GM21737 (cell line): ENCODE measurements around the gene THRAP3.
"Not testable (repeated sequence)": the region's sequence is repeated elsewhere in the genome, so short reads cannot be mapped to it uniquely, and the experiment has no call there.

Experiments used
- ATAC-seq: cut with Tn5 transposase; IDR thresholded peaks from one replicate; pipeline ENCODE4 v1.9.1; 2021; ENCODE audit warnings: mild to moderate bottlenecking, moderate library complexity; ENCODE audit not compliant: unreplicated experiment

THRAP3 gene

DNA sequence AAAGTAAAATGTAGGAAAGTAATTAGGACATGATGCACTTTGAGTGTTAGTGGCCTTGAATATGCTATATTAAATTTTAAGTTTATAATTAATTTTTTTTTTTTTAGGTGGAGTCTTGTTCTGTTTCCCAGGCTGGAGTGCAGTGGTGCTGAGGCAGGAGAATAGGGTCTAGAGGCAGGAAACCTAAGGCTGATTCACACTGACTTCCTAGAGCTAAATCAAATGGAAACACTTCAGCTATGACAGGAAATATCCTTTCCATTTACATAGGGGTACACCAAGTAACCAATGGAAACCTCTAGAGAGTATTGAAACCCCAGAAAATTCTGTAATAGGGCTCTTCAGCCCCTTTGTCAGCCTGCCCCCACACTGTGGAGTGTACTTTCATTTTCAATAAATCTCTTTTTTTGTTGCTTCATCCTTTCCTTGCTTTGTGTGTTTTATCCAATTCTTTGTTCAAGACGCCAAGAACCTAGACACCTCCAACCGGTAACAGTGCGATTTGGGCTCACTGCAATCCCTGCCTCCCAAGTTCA, 17.9 kb upstream of the THRAP3 start:
- ATAC-seq: no peak

DNA sequence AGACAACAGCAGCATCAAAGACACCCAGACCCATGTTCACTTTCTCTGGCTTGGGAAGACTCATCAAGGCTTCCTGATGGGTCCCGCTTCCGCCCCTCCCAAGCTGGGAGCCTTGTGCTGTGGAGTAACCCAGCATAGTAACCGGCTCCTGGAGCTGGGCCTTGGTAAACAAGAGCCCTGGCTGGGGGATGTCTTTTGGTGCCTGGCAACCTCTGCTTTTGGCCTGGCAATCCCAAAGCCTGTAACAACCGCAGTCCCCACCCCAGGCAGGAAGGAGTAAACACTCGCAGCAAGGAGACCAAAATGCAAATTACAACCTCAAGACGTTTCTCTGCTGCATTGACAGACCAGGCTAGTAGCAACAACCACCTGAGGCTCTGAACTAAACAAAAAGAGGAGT, 16.9 kb upstream of the THRAP3 start:
- no peak for ATAC-seq

DNA sequence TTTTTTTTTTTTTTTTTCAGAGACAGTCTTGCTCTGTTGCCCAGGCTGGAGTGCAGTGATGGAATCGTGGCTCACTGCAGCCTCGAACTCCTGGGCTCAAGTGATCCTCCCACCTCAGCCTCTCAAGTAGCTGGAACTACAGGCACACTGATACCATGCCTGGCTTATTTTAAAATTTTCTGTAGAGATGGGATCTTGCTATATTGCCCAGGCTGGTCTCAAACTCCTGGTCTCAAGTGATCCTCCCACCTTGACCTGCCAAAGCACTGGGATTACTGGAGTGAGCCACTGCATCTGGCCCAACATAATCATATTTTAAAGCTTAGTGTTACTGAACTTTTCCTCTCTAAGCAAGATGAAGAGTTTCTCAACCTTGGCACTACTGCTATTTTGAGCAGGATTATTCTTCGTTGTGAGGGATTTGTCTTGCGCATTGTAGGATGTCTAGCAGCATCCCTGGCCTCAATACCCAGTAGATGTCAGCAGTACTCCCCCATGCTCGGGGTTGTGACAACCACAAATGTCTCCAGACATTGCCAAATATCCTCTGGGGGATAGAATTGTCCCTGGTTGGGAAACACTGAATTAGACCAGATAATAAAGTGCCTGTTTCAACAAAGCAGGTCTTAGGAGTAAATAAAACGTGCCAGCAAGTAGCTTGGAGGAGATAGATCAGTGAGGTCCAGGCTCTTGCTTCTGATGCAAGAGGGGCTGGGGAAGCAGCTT, 15.1 kb upstream of the THRAP3 start:
- no peak for ATAC-seq

DNA sequence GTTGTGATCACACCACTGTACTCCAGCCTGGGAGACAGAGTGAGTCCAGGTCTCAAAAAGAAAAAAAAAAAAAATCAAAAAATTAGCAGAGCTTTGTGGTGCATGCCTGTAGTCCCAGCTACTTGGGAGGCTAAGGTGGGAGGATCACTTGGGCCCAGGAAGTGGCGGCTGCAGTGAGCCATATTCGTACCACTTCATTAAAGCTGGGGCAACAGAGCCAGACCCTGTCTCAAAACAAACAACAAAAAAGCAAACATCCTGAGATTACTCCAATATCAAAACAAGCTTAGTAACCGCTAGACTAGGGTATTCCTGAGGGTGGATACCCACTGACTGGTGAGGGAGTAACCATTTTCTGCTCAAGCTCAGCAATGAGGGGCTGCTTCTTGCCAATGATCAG, 12.9 kb upstream of the THRAP3 start:
- no peak for ATAC-seq

DNA sequence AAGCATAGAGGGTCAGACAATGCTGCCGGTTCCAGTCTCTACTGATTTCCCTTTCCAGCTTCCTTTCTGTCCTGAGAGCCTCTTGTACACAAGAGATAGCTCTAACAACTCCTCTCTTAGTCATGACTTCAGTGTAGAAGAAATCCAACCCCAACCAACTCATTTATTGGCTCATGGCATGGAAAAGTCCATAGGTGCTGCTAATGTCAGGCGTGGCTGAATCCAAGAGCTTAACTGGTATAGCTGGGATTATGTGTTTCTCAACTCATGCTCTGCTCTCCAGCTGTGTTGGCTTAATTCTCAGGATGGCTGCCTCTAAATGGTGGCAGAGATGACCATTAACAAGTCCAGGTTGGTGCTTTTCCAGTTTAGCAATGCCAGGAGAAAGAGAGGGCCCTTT, 12.4 kb upstream of the THRAP3 start:
- no peak for ATAC-seq

DNA sequence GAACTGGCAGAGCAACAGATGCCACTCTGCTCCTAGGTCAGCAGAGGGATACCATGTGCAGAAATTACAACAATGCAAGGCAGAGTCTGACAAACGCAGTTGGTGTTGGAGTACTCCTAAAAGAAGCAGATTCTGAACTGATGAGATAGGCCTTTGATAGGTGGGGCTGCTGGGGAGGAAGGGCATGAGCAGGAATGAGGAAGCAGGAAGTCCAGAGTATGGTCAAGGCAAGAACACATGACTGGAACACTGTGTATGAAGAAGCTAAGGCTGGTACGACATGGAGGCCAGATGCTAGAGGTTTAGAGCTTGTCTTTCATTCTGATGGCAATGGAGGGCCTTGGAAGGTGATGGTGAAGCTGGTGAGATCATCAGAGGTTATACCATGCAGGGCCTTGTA, 11.5 kb upstream of the THRAP3 start:
- ATAC-seq: no peak

DNA sequence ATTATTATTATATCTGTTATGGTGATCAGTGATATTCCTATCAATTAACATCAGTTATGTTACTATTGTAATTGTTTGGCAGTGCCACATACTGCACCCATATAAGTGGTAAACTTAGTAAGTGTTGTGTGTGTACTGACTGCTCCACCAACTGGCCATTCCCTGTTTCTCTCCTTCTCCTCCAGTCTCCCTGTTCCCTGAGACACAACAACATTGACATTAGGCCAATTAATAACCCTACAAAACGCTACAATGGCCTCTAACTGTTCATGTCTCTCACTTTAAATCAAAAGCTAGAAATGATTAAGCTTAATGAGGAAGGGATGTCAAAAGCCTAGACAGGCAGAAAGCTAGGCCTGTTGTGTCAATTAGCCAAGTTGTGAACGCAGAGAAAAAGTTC, 6.6 kb upstream of the THRAP3 start:
- ATAC-seq: no peak

DNA sequence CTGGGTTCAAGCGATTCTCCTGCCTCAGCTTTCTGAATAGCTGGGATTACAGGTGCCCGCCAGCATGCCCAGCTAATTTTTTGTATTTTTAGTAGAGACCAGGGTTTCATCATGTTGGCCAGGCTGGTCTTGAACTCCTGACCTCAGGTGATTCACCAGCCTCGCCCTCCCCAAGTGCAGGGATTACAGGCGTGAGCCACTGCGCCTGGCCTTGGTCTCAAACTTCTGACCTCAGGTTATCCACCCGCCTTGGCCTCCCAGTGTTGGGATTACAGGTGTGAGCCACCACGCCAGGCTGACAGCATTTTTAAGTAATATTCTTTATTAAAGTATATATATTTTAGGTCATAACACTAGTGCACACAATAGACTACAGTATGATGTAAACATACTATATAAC, 2.3 kb upstream of the THRAP3 start:
- ATAC-seq: not testable (repeated sequence)

DNA sequence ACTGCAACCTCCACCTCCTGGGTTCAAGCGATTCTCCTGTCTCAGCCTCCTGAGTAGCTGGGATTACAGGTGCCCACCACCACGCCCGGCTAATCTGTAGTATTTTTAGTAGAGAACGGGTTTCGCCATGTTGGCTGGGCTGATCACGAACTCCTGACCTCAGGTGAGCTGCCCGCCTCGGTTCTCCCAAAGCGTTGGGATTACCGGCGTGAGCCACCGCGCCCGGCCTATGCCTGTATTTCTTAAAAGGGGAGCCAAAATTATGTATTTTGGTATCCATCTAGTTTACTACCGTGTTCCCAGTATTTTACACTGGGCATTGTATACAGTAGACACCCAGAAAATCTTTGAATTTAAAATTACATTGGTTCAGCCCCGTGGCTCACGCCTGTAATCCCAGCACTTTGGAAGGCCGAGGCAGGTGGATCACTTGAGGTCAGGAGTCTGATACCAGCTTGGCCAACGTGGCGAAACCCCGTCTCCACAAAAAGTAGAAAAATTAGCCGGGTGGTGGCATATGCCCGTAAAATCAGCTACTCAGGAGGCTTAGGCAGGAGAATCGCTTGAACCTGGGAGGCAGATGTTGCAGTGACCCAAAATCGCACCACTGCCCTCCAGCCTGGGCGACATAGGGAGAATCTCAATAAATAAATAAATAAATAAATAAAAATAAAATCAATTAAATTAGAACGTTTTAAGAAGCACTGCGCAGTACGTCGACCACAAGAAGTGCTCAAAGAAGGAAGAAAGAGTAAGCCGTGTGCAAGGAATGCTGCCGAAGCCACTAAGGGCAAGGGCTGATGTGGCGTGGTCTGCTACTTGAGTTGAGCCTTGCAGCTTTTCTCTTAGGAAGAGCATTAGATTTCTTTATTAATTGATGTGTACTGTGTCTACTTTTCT, 1.5 kb upstream of the THRAP3 start:
- no peak for ATAC-seq

DNA sequence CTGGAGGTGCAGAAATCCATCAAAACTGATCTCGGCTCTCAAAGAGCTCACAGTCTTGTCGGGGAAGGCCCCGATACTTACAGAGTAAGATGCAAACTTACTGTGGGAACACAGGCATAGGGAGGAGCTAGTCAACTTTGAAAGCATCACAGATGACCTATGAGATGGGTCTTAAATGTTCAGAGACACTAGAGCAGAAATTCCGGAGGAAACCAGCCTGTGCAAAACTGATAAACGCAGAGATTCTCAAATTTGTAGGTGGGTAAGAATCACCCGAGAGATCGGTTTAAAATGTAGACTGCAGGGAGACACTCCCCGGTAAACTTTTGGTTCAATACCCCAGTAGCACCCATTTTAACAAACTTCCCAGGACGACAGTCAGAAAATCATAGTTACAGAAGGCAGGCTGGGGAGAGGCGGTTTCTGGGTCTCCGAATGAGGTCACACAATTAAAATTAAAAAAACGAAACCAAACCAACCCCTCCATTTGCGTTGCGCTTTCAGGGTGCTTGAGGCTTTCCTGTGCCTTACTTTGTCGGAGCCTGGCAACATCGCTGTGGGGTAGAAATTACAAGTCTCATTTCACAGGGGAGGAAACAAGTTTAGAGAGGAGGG, 755 bp upstream of the THRAP3 start:
- peak; percentile 9 for ATAC-seq

DNA sequence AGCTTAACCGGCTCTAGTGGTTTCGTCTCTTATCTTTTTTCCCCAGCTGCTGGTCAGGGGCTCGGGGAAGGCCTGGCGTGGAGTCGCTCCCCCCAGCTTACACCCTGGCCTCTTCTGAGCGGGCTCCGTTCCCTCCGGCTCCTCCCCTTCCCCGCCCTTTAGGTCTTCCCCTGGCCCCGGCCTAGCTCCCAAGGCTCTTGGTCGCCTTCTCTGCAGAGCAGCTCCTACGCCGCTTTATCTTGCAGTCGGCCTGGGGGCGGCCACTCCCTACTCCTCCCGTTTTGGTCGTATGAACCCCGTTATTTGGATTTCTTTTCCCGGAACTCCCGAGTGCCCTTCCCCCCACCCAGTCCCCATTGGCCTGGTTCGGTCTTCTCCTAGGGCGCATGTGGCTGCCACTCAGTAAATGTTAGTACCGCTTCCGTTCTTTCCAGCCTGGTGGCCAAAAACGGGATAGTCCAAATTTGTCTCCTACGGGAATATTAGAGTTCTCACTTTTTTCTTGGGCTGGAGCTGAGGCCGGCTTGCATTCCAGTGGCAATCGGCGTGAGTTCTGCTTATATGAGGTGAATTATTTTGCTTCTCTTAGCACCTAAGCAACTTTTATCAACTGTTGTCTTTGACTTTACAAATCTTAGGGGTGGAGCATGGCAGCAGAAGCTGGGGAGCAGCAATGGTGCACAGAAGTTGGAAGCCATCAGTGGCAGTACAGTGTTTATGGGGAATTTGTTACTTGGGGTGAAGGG, 467 bp downstream of the THRAP3 start:
- peak; percentile 50 for ATAC-seq

DNA sequence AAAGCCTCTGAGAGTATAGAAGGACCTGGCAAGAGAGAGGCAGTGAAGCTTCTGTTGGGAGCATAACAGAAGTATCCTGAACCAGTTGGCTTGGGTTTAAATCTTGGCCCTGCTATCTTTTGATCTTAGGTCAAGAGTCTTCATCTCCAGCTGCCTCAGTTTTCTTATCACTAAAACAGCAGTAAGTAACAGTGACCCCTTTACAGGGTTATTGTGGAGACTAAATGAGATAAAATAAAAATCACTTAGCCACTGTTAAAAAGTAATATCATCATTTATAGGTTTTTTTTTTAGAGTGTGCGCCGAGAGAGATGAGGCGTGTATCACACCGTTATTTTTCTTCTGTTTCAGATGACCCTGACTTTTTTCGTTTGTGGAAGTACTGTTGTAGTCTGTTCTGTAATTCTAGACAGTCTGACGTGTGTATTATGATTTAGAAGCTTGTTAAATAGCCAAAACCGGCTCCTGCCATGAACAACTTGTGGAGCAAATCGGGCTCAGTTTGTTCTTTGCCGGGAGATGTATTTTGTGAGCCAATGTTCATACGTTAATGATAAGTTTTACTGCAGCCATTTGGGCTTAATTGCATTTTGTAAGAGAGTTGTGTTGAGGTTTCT, 1.1 kb downstream of the THRAP3 start:
- ATAC-seq: no peak

DNA sequence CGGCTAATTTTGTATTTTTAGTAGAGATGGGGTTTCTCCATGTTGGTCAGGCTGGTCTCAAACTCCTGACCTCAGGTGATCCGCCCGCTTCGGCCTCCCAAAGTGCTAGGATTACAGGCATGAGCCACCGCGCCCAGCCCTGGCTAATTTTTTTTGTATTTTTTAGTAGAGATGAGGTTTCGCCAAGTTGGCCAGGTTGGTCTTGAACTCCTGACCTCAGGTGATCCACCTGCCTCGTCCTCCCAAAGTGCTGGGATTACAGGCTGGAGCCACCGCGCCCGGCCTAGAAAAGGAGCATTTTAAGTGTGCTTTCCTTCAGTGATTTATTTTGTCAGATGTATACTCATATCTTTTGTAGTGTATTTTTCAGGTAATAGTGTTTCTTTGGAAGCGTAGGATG, 6.0 kb downstream of the THRAP3 start:
- ATAC-seq: not testable (repeated sequence)

DNA sequence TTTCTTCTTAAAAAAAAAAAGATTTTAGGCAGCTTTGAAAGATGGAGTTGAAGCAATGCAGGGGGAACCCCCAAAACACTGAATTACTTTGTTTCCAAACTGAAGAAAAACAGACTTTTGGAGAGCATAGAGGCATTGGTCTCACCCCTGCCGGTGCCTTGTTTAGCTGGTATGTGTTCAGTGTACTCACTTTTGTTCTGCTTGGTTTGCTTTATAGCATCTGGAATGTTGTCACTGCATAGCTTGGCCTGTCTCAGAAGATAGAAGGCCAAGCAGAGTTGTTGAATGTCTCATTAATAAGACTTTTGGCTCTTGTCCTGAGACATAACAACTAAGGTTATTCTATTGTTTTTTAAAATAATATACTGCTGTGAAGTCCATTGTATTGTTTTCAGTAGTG, 6.9 kb downstream of the THRAP3 start:
- no peak for ATAC-seq

DNA sequence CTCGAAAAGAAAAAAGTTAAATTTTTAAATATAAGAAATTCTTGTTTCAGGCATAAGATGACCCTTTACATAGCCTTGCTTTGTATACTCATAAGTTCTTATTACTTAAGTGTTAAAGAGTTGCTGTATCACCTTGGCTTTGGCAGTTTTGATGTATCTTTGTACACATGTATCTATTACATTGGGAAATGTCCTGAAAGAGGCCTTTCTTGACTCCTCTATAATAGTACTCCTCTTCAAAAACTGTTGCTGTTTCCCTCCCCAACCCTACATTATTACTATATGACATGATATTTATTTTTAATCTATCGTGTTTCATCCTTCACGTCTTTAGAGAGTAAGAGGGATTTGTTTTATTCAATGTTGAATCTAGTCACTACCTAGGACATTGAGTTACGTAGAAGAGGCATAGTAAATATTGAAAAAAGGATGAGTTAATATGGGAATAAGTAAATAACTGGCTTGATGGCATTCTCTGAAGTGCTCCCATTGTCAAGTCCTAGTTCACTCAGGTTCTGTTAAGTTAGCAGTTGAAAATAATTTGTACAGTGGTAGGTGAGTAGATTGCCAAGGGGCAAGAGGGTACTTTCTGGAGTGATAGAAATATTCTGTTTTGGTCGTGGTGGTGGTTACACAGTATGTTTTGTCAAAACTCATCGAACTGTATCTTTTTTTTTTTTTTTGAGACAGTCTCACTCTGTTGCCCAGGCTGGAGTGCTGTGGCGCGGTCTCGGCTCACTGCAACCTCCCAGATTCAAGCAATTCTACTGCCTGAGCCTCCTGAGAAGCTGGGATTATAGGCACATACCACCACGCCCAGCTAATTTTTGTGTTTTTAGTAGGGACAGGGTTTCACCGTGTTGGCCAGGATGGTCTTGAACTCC, 8.2 kb downstream of the THRAP3 start:
- ATAC-seq: no peak

DNA sequence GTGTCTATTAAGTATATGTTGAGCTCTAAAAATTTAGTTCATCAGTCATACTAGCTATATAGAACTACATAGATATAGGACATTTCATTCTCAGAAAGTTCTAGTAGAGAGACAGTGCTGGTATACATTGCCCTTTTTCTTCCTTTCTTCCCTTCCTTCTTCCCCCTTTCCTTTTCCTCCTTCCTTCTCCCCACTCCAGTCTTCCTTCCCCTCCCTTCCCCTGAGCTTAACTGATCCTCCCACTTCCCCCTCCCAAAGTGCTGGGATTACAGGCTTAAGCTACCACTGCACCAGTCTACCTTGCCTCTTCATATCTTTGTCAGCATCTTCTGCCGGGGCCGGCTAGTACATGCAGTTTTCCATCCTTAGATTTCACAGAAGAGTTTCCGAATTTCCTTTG, 12.1 kb downstream of the THRAP3 start:
- ATAC-seq: no peak

DNA sequence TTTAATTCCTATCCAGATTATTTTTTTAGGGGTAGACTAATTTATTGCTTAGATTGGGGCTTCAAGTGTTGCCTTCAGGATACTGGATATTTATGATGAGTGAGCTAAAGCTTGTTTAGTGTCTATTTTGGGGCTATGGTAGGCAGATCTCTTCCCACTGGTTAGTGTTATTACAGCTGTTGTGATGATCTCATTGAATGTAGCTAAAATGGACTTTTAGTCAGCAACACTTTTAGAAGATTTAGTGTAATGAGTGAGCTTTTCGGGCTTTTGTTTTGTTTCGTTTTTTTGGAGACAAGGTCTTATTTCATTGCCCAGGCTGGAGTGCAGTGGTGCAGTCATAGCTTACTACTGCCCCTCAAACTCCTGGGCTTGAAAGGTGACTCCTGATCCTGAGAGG, 14.2 kb downstream of the THRAP3 start:
- ATAC-seq: no peak

DNA sequence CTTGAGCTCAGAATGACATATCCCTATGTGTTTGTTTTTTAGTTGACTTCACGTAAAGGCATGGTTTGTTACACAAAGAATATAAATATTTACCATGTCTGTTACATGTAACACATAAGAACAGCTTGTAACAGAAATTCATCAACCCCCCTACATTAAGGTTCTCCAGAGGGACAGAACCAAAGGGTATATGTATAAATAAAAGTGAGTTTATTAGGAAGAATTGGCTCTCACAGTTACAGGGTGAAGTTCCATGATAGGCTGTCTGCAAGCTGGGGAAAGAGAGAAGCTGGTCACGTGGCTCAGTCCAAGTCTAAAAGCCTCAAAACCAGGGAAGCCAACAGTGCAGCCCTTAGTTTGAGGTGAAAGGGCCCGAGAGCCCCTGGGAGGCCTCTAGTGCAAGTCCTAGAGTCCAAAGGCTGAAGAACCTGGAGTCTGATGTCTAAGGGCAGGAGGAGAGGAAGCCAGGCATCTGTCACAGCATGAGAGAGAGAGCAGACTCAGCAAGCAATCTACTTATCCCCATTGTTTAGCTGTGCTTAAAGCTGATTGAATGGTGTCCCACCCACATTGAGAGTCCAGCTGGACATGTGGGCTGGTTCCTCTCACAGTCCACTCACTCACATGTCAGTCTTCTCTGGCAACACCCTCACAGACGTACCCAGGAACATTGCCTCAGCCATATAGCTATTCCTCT, 15.8 kb downstream of the THRAP3 start:
- ATAC-seq: no peak

DNA sequence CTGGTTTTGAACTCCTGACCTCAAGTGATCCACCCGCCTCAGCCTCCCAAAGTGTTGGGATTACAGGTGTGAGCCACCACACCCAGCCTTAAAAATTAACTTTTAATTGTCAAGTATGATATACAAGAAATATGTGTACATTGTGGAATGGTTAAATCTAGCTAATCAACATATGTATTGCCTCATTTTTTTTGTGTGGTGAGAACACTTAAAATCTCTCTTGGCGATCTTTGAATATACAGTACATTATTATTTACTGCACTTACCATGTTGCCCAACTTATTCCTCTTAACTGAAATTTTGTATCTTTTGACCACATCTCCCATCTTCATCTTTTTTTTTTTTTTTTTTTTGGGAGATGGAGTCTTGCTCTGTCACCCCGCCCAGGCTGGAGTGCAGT, 23.3 kb downstream of the THRAP3 start:
- ATAC-seq: no peak
